ENCODE data around the gene NAA20. TPM values are rescaled to one million over a fixed set of nuclear protein-coding genes. Genes with fewer than 3 reads are reported as not detected.

NAA20 gene
- total RNA-seq, 1 donor, result 32.6 TPM

DNA sequence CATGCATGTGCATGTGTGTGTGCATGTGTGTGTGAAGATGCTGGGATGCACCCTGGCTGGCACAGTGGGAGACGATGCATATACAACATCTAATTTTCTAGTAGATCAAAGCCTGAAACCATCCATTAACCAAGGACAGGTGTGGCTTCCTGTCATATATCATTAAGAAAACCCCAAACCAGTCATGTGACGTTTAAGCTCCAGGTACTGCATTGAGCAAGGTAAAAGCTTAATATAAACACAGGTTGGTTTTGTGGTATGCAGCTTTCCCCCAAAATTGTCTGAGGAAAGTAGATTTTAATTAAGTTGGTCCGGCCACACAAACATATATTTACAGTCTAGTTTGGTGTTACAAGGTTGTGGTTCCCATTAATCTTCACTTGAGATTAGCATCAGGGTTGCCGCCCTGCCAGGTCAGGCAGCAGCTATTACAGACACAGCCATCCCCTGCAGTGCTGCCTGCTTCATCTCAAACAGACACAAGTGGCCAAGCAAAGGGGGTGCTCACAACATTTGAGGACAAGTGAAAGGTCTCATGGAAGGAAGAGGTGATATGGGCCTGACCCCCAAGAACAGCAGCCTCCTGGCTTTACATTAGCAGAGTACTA, 48.6 kb upstream of the NAA20 start:
- H3K4me1 ChIP-seq (ENCODE audit: insufficient read depth, low read length), result peaks cover 8% of the 10 kb centered on the region
- H3K27ac ChIP-seq (ENCODE audit: low read depth, low read length), result no peak overlapping the region
- H3K4me3 ChIP-seq (ENCODE audit: insufficient read depth, low read length), result no peak overlapping the region
- no peak overlapping the region for H2AFZ ChIP-seq (ENCODE audit: low read length)
- no peaks in the 10 kb centered on the region for H3K27me3 ChIP-seq (ENCODE audit: insufficient read depth, low read length)
- no peak overlapping the region for H3K4me2 ChIP-seq (ENCODE audit: insufficient read depth, low read length)
- no peaks in the 10 kb centered on the region for H3K79me2 ChIP-seq (ENCODE audit: insufficient read depth, low read length)
- no peak for TF ChIP-seq CTCF (IDR thresholded peaks at IDR 0.05; ENCODE audit: extremely low read depth, low read depth, low read length)
- no peak for DNase-seq (ENCODE audit: insufficient read length, low spot score, missing footprints)
- no peaks in the 10 kb centered on the region for H3K9me3 ChIP-seq (ENCODE audit: low read depth, low read length)
- no peaks in the 10 kb centered on the region for H4K20me1 ChIP-seq (ENCODE audit: insufficient read depth, low read length)
- H3K36me3 ChIP-seq (ENCODE audit: insufficient read depth, low read length), result no peaks in the 10 kb centered on the region

- H3K4me1 ChIP-seq (ENCODE audit: insufficient read depth, low read length), result peaks cover 13% of the 10 kb centered on the region
- no peak overlapping the region for H3K4me3 ChIP-seq (ENCODE audit: insufficient read depth, low read length)
- no peaks in the 10 kb centered on the region for H3K36me3 ChIP-seq (ENCODE audit: insufficient read depth, low read length)
- no peak for TF ChIP-seq CTCF (IDR thresholded peaks at IDR 0.05; ENCODE audit: extremely low read depth, low read depth, low read length)
- no peaks in the 10 kb centered on the region for H3K79me2 ChIP-seq (ENCODE audit: insufficient read depth, low read length)
- H3K27me3 ChIP-seq (ENCODE audit: insufficient read depth, low read length), result no peaks in the 10 kb centered on the region
- H3K27ac ChIP-seq (ENCODE audit: low read depth, low read length), result no peak overlapping the region
- no peak overlapping the region for H2AFZ ChIP-seq (ENCODE audit: low read length)
- H3K9me3 ChIP-seq (ENCODE audit: low read depth, low read length), result no peaks in the 10 kb centered on the region
- DNase-seq (ENCODE audit: insufficient read length, low spot score, missing footprints), result no peak
- no peak overlapping the region for H3K4me2 ChIP-seq (ENCODE audit: insufficient read depth, low read length)
- H4K20me1 ChIP-seq (ENCODE audit: insufficient read depth, low read length), result no peaks in the 10 kb centered on the region
These were observed 48.1 kb upstream of the NAA20 start for GRCh38 chr20:19969106-19969505.

- Histone ChIP-seq H2AFZ (ENCODE audit: low read length) (no peak overlapping the region), H3K4me3 (ENCODE audit: insufficient read depth, low read length) (no peak overlapping the region), H3K79me2 (ENCODE audit: insufficient read depth, low read length) (no peaks in the 10 kb centered on the region), H3K27ac (ENCODE audit: low read depth, low read length) (no peak overlapping the region), H3K9me3 (ENCODE audit: low read depth, low read length) (no peaks in the 10 kb centered on the region), H3K4me2 (ENCODE audit: insufficient read depth, low read length) (no peak overlapping the region), H3K27me3 (ENCODE audit: insufficient read depth, low read length) (no peaks in the 10 kb centered on the region), H4K20me1 (ENCODE audit: insufficient read depth, low read length) (no peaks in the 10 kb centered on the region), H3K36me3 (ENCODE audit: insufficient read depth, low read length) (no peaks in the 10 kb centered on the region), H3K4me1 (ENCODE audit: insufficient read depth, low read length) (peaks cover 13% of the 10 kb centered on the region)
- no peak for TF ChIP-seq CTCF (IDR thresholded peaks at IDR 0.05; ENCODE audit: extremely low read depth, low read depth, low read length)
- DNase-seq (ENCODE audit: insufficient read length, low spot score, missing footprints), result no peak
These were observed 47.5 kb upstream of the NAA20 start for GRCh38 chr20:19969507-19970255.

- H3K36me3 ChIP-seq (ENCODE audit: insufficient read depth, low read length), result no peaks in the 10 kb centered on the region
- no peaks in the 10 kb centered on the region for H3K27me3 ChIP-seq (ENCODE audit: insufficient read depth, low read length)
- TF ChIP-seq CTCF (IDR thresholded peaks at IDR 0.05; ENCODE audit: extremely low read depth, low read depth, low read length), result no peak
- no peak overlapping the region for H3K4me3 ChIP-seq (ENCODE audit: insufficient read depth, low read length)
- H3K79me2 ChIP-seq (ENCODE audit: insufficient read depth, low read length), result peaks cover 2% of the 10 kb centered on the region
- H4K20me1 ChIP-seq (ENCODE audit: insufficient read depth, low read length), result no peaks in the 10 kb centered on the region
- no peak overlapping the region for H2AFZ ChIP-seq (ENCODE audit: low read length)
- H3K4me1 ChIP-seq (ENCODE audit: insufficient read depth, low read length), result peaks cover 12% of the 10 kb centered on the region
- no peak for DNase-seq (ENCODE audit: insufficient read length, low spot score, missing footprints)
- H3K4me2 ChIP-seq (ENCODE audit: insufficient read depth, low read length), result no peak overlapping the region
- no peak overlapping the region for H3K27ac ChIP-seq (ENCODE audit: low read depth, low read length)
- no peaks in the 10 kb centered on the region for H3K9me3 ChIP-seq (ENCODE audit: low read depth, low read length)
These were observed 46.9 kb upstream of the NAA20 start for GRCh38 chr20:19970256-19970765.

All from osteoblast (primary cell).